T-helper 1 cell (primary cell): ENCODE measurements around the gene THRB.
"Not testable (repeated sequence)": the region's sequence is repeated elsewhere in the genome, so short reads cannot be mapped to it uniquely, and the experiment has no call there.

Experiments used
- DNase-seq, 5 donors: peaks; one replicate each; pipeline ENCODE4 v3.0.0-alpha.2; 2012 to 2020

Gene THRB

DNA sequence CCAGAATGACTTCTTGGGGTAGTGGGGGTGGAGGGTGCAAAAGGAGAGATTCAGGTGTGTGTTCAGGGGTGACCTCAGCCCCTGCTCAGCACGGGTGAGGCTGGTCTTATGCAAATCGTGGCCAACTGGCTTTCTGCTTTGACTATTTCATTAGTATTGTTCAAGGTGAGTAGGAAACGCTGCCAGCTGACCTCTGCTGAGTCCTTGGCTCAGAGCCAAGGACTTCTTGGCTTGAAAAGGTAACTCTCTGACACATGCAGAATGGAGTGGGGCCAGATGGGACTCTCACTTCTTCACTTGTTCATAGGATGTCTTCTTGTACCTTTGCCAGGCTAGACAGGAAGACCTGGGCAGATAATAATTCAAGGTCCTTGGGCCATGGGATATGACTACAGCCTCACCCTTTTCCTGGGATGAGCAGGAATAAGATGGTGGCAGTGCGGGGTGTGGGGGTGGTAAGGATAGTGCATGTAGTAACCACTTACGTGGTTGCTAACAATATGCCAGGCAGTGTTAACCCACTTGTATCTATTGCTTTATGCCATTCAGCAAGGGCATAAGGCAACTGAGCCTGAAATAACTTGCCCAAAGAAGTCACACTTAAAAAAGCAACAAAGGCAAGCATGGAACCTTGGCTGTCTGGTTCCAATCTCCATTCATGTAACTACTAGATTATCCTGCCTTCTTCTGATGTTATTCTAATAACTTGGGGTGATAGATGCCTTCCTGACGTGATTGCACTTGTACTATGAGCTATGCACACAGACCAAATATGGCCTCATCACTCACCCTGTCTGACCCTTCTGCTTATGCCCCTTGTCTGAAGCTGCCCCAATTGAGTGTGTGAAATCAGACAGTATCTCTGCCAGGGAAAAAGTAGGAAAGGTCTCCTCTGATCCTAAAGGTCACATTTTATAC is 356.4 kb downstream of the THRB start:
- no peak for DNase-seq

DNA sequence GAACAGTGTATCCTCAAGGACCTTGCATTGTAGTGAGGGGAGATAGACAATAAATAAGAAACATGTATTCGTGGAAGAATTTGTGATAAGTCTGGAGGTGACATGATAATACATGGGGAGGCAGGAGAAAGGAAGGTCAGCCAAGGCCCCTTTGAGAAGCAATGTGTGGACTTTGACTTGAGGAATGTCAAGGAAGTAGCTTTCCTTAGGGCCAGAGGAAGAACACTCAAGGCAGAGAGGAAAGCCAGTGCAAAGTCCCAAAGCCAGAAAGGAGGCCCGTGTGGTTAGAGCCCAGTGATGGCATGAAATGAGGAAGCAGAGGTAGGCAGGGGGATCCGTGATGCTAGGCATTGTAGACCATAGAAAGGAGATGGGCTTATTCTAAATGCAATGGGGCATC is 357.3 kb downstream of the THRB start:
- no peak for DNase-seq

DNA sequence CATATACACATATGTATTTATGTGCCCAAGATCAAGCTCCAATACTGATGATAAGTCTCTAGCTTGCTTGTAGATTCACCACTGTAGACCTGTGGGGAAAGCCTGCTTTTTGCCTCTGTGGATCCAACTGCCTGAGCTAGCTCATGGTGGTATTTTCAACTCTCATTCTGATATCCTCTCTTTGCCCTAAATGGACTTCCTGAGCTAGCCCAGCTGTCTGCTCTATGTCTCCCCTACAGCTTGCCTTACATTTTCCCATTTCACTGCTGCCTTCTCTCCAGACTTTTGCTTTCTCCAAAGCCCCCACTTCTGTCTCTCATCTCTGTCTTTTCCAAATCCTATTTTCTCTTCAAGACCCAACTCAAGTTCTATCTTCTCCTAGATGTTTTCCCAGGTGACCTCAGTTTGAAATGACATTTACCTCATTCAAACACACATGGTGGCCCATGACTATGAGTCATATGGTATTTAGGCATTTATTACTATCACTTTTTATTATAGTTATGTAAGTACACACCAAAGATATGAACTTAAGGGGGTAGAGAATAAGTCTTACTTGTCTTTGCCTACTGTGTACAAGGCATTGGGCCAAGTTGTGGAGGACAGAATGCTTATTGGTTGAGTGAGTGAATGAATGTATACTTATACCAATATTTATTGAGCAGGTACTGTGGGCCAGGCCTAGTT is 357.9 kb downstream of the THRB start:
- DNase-seq, result no peak

DNA sequence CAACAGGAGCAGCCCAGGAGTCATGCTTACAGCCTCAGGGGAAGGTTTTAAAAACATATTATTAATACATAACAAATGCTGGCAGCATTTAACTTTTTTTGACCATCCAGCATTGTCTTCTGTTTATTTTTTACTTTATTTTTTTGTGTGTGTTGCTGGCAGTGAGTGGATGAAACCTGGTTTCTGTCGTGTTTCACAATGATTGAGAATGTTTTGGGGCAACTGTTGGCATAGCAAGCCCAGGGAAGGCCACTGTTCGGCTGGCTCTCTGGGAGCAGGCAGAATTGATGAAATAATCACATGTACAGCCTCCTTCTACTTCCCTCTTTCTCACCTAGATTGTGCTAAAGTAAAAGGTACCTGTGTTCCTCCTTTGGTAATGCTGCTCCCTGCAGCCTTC is 359.4 kb downstream of the THRB start:
- DNase-seq, result no peak

DNA sequence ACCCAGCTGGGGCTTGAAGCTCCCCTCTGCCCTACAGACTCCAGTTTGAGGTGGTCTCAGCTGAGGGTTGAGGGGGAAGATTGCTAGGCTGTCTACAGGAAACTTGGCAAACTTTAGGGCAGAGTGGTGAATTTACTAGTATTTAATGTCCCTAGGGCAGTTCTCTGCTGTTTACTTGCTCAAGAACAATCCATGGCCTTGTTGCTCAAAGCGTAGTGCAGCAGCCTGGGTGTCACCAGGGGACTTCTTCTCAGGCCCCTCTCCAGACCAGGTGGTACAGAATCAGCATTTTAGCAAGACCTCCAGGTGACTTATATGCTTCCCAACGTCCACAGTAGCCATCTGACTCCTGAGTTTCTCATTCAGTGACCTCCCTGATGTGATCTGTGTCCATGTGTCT is 360.7 kb downstream of the THRB start:
- no peak for DNase-seq

DNA sequence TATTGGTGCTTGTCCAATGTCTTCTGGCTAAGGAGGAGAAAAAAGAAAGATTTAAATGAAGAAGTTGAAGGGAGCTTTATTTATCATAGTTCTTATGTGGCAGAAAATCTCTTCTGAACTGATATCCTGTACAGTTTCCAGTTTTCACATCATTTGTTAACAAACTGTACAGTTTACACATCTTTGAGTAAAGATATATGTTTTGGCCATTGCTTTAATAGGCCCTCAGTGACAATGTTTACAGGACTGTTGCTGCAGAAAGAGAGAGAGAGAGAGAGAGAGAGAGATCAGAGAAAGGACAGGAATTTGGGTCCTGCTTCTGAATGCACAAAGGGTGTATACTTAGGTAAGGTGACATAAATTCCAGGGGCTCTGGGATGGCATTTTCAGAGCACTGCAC is 361.2 kb downstream of the THRB start:
- no peak for DNase-seq

DNA sequence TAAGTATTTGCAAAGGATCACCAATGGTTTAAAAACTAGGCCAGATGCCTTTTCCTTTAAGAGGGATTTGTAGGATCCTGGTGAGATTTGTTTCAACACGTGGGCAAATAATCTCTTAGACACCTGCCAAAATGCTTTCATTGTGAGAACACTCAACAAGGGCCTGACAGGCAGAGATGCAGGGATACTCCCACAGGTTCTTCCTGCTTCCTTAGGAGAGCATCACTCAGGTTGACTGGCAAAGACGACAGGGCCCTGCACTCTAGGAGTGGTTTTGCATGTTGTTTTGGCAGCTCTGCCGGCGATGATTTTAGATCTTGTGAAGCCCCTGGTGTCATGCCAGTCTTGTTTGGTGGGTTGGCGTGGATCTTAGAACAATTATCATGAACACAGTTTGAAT is 365.1 kb downstream of the THRB start:
- DNase-seq, result no peak

DNA sequence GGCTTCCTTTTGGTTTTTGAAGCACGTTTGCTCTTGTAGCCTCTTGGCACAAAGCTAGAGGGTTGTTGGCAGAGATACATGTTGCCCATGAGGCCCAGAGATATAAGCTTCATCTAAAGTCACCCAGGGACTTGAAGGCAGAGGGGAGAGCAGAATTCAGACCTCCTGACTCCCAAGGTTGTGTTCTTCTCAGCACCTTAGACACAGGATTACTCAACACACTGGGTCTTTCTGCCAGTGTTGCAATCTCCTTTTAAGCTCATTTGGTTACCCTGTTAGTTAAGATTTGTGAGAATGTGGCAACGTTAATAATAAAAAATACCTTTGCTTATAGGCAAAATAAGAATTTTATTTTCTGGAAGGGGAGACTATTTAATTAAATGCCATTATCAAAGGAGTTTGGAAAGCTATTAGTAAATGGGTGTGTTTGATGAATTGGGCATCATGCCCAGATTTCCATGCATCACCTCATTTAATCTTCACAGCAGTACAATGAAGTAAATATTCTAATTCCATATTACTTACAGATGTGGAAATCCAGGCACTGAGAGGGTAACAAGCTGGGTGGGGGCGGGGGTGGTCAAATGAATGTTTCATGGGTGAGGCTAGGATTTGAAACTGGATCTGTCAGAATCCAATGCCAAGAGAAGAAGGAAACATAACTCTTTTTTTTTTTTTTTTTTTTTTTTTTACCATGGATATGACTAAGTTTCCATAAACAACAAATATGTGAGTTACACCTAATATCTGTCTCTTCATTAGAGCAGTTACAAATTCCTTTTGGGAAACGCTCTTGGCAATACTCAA is 366.2 kb downstream of the THRB start:
- DNase-seq, result no peak

DNA sequence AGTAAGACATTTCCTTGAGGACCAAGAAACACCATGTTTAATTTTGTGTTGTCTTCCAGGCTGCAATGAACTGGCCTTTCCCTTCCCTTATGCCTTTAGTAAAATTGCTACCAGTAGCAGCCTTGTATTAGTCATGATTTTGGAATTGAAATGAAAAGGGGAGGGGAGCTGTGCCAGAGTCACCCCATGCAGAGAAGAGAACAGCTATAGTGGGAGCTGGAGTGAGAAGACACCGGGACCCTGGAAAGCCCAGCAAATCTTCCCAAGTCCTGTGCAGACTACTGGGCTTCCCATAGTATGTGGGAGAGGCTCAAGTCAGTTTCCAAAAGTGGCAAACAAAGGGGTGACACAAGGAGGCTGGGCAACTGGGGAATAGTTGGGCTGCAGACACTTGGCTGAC is 371.1 kb downstream of the THRB start:
- no peak for DNase-seq

DNA sequence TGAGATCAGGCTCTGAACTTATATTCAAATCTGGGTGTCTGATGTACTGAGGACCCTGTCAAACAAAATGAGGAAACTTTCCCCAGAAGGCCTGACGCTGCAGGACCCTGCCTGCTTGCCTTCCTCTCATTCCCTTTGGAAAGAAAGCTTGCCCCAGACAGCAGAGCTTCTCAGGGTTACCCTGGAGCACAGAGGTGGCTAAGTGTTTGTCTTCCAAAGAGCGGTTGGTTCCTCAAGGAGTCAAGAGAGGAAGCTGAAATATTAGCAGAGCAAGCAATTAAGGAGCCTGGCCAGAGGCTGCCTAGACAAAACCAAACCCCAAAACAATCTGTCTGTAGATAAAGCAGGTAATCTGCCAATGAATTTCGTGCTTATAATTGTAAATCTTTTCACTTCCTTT is 374.2 kb downstream of the THRB start:
- no peak for DNase-seq

DNA sequence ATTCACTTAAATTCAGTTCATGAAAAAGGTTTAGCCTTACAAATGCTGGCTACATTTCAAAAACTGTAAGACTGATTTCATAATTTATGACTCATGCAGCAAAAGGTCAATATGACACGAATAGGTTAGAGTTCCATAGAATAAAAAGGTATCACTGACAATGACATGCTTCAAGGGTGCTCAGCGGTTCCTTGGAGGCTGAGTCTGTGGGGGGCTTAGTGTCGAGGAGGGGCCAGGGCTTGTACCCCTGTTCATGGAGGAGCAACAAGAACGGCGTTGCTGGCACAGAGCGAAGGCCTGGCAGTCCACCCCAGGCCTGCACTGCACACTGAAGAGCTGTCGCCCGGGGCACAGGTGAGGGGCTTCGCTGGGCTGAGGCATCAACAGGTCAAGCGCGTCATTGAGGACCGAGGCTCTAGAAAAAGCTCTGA is 375.3 kb downstream of the THRB start:
- DNase-seq, result no peak

DNA sequence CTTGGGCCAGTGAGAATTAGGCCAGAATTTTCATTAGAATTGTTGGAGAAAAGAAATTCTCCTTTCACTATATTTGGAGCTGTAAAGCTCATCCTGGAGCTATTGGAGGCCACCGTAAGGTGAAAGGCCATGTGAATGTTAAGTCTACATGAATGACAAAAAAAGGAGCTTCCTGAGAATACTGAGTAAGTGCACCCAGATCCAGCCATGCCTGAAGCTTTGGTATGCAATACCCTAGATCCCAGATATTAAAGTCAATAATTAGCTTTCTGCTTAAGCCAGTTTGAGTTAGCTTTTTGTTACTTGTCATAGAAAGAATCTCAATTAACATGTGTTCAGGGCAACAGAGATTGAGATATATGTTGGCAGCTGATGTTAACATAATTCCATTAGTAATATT is 377.1 kb downstream of the THRB start:
- DNase-seq, result no peak

DNA sequence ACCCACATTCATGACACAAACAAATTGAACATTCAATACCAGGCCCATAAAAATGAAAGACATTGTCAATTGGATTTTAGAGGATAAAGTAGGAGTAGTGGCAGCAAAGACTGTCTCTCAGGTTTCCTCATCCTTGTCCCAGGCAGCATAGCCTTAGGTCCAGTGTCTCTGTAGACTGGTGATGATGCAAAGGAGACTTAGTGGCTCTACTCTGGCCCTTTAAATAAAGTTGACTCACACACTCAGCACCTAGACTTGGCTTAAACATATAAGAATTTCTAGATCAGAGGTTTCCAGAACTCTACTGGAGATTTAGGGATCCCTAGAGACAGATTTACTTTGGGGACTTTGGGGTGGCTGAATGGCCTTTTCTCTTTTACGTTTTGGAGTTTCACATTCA is 382.9 kb downstream of the THRB start:
- no peak for DNase-seq

DNA sequence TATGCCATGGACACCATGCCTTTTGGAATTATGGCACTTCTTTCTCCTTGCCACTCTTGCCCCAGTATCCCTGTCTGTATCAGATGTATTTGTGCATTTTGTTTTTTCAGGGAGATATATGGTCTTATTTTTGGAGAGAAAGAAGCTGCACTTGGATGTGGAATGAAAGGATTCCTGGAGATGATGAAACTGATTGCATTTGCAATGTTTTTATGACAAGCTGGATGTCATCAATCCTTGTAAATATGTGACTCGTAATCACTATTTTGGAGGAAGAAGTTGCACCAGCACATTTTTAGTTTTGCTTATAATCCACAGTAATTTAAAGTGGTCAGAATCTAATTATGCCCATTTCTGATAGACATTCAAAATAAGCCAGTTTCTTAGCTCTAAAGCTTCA is 384.6 kb downstream of the THRB start:
- DNase-seq, result no peak

DNA sequence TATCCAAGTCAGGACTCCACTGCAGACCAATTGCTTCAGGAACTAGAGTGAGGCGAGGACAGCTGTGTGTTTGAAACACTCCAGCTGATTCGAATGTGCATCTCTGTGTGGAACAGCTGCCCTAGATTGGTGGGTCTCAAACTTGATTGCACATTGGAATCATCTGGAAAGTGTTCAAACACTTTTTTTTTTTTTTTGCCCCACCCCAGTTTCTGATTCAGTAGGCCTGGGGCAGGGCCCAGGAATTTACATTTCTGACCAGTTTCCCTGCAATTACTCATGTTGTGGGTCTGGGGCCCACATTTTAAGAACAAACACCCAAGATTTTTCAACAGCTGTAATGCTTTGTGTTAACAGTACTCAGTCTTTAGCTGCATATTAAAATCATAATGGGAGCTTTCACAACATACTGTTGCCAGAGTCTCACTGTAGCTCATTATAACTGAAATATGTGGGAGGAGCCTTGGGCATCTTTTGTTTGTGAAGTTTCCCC is 392.9 kb downstream of the THRB start:
- DNase-seq, result no peak

DNA sequence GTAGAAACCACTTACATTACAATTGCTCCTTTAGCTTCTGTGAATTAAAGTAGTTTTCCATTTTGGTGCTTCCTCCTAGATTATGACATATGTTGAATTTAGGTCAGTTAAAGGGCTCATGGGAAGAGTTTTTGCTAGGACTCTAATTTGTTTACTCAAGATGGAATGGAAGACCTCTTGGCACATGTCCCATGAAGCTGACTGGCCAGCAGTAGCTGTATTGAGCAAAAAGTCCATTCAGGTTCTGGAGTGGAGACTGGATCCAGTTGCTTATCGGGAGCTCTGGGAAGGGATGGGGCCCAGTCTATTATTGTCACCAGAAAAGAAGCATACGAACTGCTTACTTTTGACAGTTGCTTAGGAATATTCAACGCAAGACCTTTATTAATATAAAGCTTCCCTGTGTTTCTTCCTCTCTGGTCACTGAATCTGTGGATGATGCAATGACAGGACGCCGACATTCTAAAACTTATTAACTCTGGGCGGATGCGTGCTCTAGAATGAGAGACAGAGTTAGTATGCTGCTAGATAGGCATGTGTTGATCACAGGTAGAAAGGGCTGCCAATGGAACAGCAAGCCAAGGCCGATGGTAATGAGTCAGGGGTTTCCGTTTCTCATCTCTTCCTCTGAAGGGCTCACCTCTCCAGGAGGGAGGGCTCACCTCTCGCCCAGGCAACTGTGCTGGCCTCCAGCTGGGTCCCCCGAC is 393.8 kb downstream of the THRB start:
- no peak for DNase-seq

DNA sequence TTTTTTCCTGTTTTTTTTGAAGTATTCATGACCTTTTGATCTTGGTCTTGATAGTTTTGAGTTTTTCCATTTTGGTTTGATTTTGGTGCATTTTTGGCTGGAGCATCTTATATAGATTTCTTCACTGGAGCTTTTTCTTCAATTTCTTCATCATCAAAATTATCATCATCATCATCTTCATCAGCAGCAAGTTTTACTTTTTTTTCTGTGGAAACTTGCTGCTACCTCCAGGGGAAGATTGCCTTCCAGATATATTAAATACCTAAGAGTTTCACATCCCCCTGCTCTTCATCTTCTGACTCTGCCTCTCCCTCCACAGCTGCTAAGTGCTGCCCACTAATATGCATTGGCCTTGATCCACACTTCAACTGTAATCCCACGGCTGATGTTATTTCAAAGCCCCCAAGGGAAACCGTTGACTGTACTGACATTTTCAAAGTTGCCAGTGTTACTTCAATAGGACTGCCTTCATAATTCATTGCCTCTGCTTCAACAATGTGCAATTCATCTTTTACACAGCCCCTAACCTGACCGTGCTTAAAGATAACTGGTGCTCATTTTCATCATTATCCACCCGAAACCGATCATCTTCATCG is 397.9 kb downstream of the THRB start:
- DNase-seq, result no peak

DNA sequence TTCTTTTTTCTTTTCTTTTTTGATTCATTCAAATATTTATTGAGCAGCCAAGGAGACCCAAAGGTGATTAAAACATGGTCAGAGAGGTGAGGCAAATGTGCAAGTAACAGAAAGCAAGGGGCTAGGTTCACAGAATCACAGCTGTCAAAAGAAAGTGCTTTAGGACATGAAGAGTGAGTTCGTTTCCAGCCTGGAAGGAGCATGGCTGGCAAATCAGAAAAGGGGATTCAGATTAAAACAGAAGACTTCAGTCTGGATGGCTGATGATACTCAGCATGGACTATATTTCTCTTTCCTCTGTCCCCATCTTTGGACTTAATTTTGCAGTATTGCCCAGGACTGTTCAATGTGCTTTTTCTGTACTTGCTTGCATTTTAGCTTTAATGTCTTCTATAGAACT is 398.4 kb downstream of the THRB start:
- no peak for DNase-seq

DNA sequence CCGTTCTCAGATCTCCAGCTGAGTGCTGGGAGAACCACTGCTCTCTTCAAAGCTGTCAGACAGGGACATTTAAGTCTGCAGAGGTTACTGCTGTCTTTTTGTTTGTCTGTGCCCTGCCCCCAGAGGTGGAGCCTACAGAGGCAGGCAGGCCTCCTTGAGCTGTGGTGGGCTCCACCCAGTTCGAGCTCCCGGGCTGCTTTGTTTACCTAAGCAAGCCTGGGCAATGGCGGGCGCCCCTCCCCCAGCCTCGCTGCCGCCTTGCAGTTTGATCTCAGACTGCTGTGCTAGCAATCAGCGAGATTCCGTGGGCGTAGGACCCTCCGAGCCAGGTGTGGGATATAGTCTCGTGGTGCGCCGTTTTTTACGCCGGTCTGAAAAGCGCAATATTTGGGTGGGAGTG is 399.8 kb downstream of the THRB start:
- not testable (repeated sequence) for DNase-seq

DNA sequence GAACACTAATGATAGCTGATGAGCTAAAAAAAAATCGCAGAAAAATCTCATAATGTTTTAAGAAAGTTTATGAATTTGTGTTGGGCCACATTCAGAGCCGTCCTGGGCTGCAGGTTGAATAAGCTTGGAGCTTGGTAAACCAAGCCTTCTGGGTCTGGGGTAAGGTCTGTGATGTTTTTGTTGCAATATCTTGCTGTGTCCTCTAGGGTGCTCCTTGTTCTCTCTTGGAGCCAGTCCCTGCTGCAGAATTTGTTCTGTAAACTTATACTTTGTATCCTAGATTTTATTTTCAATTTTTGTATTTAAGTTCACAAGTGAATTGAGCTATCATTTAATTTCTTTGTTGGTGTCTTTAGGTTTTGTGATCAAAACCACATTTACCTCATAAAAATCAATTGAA is 405.9 kb downstream of the THRB start:
- no peak for DNase-seq

DNA sequence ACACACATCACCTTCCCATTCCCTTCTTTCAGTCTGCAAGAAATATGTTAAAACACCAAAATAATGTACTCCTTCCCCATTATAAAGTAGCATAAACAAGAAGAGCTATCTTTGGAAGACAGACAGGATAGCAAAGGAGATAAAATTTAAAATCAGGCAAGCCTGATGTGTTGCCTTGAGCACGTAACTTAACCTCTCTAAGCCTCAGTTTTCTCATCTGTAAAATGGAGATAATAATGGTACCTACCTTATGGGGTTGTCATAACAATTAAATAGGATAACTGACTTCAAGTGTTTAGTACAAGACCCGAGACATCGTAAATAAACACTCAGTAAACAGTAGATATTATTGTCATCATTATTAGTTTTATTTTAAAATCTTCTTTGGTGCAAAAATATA is 407.2 kb downstream of the THRB start:
- no peak for DNase-seq
